ENCODE results near the gene NFIX.

GRCh38 chr19:12996406-12997094, 1.3 kb downstream of the NFIX start:
- TF ChIP-seq EP300 (IDR thresholded peaks at IDR 0.05), result no peak
- TF ChIP-seq CTCF (IDR thresholded peaks at IDR 0.05), result no peak
